A172 (cell line): Measurements from ENCODE around the gene TMEM165. TPM values are rescaled to one million over a fixed set of nuclear protein-coding genes. Genes with fewer than 3 reads are reported as not detected.

Experiments
- DNase-seq: peaks from one replicate; pipeline ENCODE4 v3.0.0-alpha.2; 2015; ENCODE audit warnings: low spot score
- total RNA-seq: library from RNA; depleted of rRNA; stranded (reverse); fragments of >200 nt; shearing (Covaris generic); gene quantifications from 2 replicates; pipeline ENCODE4 v1.2.3, GENCODE V29; 2014; rRNA removed

Gene TMEM165
- total RNA-seq, 1 experiment from 2014 or later, result 109 TPM

GRCh38 chr4:55458164-55458563, 62.4 kb downstream of the TMEM165 start:
- peak; percentile 66 for DNase-seq

- no peak for DNase-seq
Measured at GRCh38 chr4:55458611-55459010, 62.9 kb downstream of the TMEM165 start.

- DNase-seq, result no peak
Measured at GRCh38 chr4:55466001-55466400, 70.2 kb downstream of the TMEM165 start.

GRCh38 chr4:55468724-55469123, 73.0 kb downstream of the TMEM165 start:
- peak; percentile 60 for DNase-seq

DNA sequence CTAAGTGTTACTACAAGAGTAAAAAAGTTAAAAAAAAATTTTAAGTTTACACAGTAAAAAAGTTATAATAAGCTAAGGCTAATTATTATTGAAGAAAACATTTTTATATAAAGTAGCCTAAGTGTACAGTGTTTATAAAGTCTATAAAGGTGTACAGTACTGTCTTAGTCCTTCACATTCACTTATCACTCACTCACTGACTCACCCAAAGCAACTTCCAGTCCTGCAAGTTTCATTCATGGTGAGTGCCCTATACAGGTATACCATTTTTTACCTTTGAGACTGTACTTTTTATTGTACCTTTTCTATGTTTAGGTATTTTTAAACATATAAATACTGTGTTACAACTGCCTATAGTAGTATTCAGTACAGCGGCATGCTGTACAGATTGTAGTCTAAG, 74.2 kb downstream of the TMEM165 start:
- DNase-seq, result no peak

Other genes starting within 250 kb of the TMEM165 start
- gene SRD5A3, start 49.7 kb upstream of the TMEM165 start, total RNA-seq, result 8.4 and 18.4 TPM in 2 replicates
- gene CLOCK, start 151.0 kb downstream of the TMEM165 start, total RNA-seq, result 33.8 and 35.1 TPM in 2 replicates
- 2.9 TPM in 1 of 2 replicates, not detected in the other for gene PDCL2, start 196.3 kb downstream of the TMEM165 start, total RNA-seq
- 38.9 and 55.0 TPM in 2 replicates for gene NMU, start 240.3 kb downstream of the TMEM165 start, total RNA-seq